H1 (cell line): Measurements from ENCODE around the gene EIF3J. TPM values are rescaled to one million over a fixed set of nuclear protein-coding genes. Genes with fewer than 3 reads are reported as not detected.

Source experiments
- BCL11A ChIP-seq, 2 experiments: IDR thresholded peaks; one replicate each; pipeline ENCODE4 v1.6.1; 2011; ENCODE audit warnings: low read depth in 2 of 2, low read length in 2 of 2, mild to moderate bottlenecking in 2 of 2
- CHD7 ChIP-seq: fragments of 300-600 bp; sonication (generic); IDR thresholded peaks from 2 replicates; pipeline ENCODE4 v1.7.1; 2012; ENCODE audit warnings: low read length, moderate library complexity, mild to moderate bottlenecking, inconsistent platforms; ENCODE audit not compliant: insufficient replicate concordance
- RAD21 ChIP-seq, 2 experiments: IDR thresholded peaks in 1 of 2; conservative IDR thresholded peaks in 1 of 2; 2 replicates each; pipeline ENCODE4 v1.6.1; 2011; ENCODE audit warnings: low read depth in 2 of 2, low read length in 2 of 2, improper control_type of control experiment in 1 of 2, inconsistent platforms in 1 of 2, mild to moderate bottlenecking in 1 of 2, moderate library complexity in 1 of 2
- SIN3A ChIP-seq, 2 experiments: IDR thresholded peaks in 1 of 2; conservative IDR thresholded peaks in 1 of 2; 2 replicates each; pipeline ENCODE4 v1.6.1; 2011 to 2012; ENCODE audit warnings: low read length in 2 of 2, improper control_type of control experiment in 1 of 2, low read depth in 1 of 2, mild to moderate bottlenecking in 1 of 2
- polyA plus RNA-seq, 7 experiments: library from polyadenylated mRNA; depleted of rRNA in 3 of 7; stranded (reverse) in 5 of 7; unstranded in 2 of 7; fragments of >200 nt in 5 of 7; fragments of 200-250 nt in 2 of 7; gene quantifications; 1 replicate in 5 of 7; 2 replicates in 1 of 7; 4 replicates in 1 of 7; pipeline versions ENCODE4 v1.2.1 to v1.2.3, GENCODE V29; 2011 to 2013; ENCODE audit warnings: missing spikeins in 2 of 7, mixed read lengths in 2 of 7
- total RNA-seq: library from RNA; stranded (reverse); fragmentation: NEBNext Ultra II Directional; extraction: Animal tissue kit (Norgen Biotek cat#: 25700); gene quantifications from 2 replicates; pipeline ENCODE4 v1.2.1, GENCODE V29; 2021

Gene EIF3J
- total and polyA plus RNA-seq, 2 of the 8 experiments (the other 6 are each of a cell fraction or from before 2014, with no cell fraction given), result 26.8 to 119 TPM

- TF ChIP-seq CHD7, result peak; percentile 24
- TF ChIP-seq BCL11A (IDR thresholded peaks at IDR 0.05; ENCODE audit: low read depth in 2 of 2, low read length in 2 of 2), result no peak
- no peak for TF ChIP-seq RAD21 (IDR thresholded peaks at IDR 0.05 in 1 of 2, conservative IDR thresholded peaks at IDR 0.05 in 1 of 2; ENCODE audit: low read depth in 2 of 2, low read length in 2 of 2)
- TF ChIP-seq SIN3A (conservative IDR thresholded peaks at IDR 0.05 in 1 of 2, IDR thresholded peaks at IDR 0.05 in 1 of 2; ENCODE audit: low read depth in 1 of 2, low read length in 2 of 2), result no peak
Measured at GRCh38 chr15:44529864-44530604, 6.9 kb upstream of the EIF3J start (continued).
